NOMO-1 treated with DMSO at 0.1 percent for 48 hours (cell line): Measurements from ENCODE around the gene PAM16.

ENCODE experiments used
- DNase-seq: peaks from one replicate; lab custom pipeline; 2025; ENCODE audit not compliant: unreplicated experiment; lab: John Stamatoyannopoulos, UW

PAM16 gene

GRCh38 chr16:4371357-4372000, 20.4 kb upstream of the PAM16 start, which contains the start of gene VASN:
Gene VASN (plus strand): TSS chr16:4371848. CDS start chr16:4380878, 9,030 bp downstream.
- no peak for DNase-seq

GRCh38 chr16:4370570-4371356, 19.6 kb upstream of the PAM16 start:
- no peak for DNase-seq

- no peak for DNase-seq
These were observed 19.0 kb upstream of the PAM16 start for GRCh38 chr16:4370151-4370550.

GRCh38 chr16:4369007-4369733, 18.0 kb upstream of the PAM16 start:
- no peak for DNase-seq

- DNase-seq, result no peak
These were observed 16.3 kb upstream of the PAM16 start for GRCh38 chr16:4367393-4367856.

- DNase-seq, result no peak
These were observed 14.9 kb upstream of the PAM16 start for GRCh38 chr16:4366016-4366415.

- DNase-seq, result no peak
These were observed 14.5 kb upstream of the PAM16 start for GRCh38 chr16:4365615-4366014.

- DNase-seq, result no peak
These were observed 13.9 kb upstream of the PAM16 start for GRCh38 chr16:4365014-4365406.

- DNase-seq, result no peak
These were observed 13.3 kb upstream of the PAM16 start for GRCh38 chr16:4364196-4365013.

GRCh38 chr16:4362476-4363135, 11.5 kb upstream of the PAM16 start:
- DNase-seq, result no peak

- no peak for DNase-seq
These were observed 10.8 kb upstream of the PAM16 start for GRCh38 chr16:4361944-4362311.

GRCh38 chr16:4361033-4361943, 10.2 kb upstream of the PAM16 start:
- no peak for DNase-seq

GRCh38 chr16:4360538-4361021, 9.5 kb upstream of the PAM16 start:
- peak; percentile 12 for DNase-seq

GRCh38 chr16:4359914-4360313, 8.8 kb upstream of the PAM16 start:
- no peak for DNase-seq

GRCh38 chr16:4358831-4359561, 7.9 kb upstream of the PAM16 start:
- no peak for DNase-seq

GRCh38 chr16:4358236-4358635, 7.1 kb upstream of the PAM16 start:
- no peak for DNase-seq

- no peak for DNase-seq
These were observed 5.7 kb upstream of the PAM16 start for GRCh38 chr16:4356820-4357219.
